Measurements from ENCODE around the gene ZBTB4.

The ZBTB4 gene

GRCh38 chr17:7443499-7444485 lies 35.6 kb downstream of the ZBTB4 start:
- TF ChIP-seq ZBTB7A (IDR thresholded peaks at IDR 0.05; ENCODE audit: low read depth): no peak
- no peak for TF ChIP-seq RAD21 (IDR thresholded peaks at IDR 0.05; ENCODE audit: low read depth)
- TF ChIP-seq FOXM1 (IDR thresholded peaks at IDR 0.05; ENCODE audit: borderline replicate concordance, low read depth): no peak
- TF ChIP-seq MAX (IDR thresholded peaks at IDR 0.05): no peak
- no peak for TF ChIP-seq REST (IDR thresholded peaks at IDR 0.05; ENCODE audit: low read depth)
- no peak for TF ChIP-seq NFIC (IDR thresholded peaks at IDR 0.05)
- no peak for TF ChIP-seq TEAD4 (IDR thresholded peaks at IDR 0.05)
- TF ChIP-seq CEBPB (IDR thresholded peaks at IDR 0.05): no peak
- TF ChIP-seq EGR1 (IDR thresholded peaks at IDR 0.05): no peak
- no peak for TF ChIP-seq EP300 (IDR thresholded peaks at IDR 0.05; ENCODE audit: borderline replicate concordance)
- no peak for TF ChIP-seq TCF12 (IDR thresholded peaks at IDR 0.05; ENCODE audit: low read depth)
- TF ChIP-seq USF1 (IDR thresholded peaks at IDR 0.05): no peak
- no peak for TF ChIP-seq CREB1 (IDR thresholded peaks at IDR 0.05; ENCODE audit: low read depth)
- TF ChIP-seq TAF1 (IDR thresholded peaks at IDR 0.05; ENCODE audit: low read depth): no peak

- TF ChIP-seq REST (IDR thresholded peaks at IDR 0.05; ENCODE audit: low read depth) (no peak), TCF12 (IDR thresholded peaks at IDR 0.05; ENCODE audit: low read depth) (no peak), USF1 (IDR thresholded peaks at IDR 0.05) (no peak), RAD21 (IDR thresholded peaks at IDR 0.05; ENCODE audit: low read depth) (no peak), CEBPB (IDR thresholded peaks at IDR 0.05) (no peak), EGR1 (IDR thresholded peaks at IDR 0.05) (no peak), ZBTB7A (IDR thresholded peaks at IDR 0.05; ENCODE audit: low read depth) (no peak), NFIC (IDR thresholded peaks at IDR 0.05) (no peak), TAF1 (IDR thresholded peaks at IDR 0.05; ENCODE audit: low read depth) (no peak), MAX (IDR thresholded peaks at IDR 0.05) (no peak), FOXM1 (IDR thresholded peaks at IDR 0.05; ENCODE audit: borderline replicate concordance, low read depth) (no peak), TEAD4 (IDR thresholded peaks at IDR 0.05) (no peak), YY1 (IDR thresholded peaks at IDR 0.05; ENCODE audit: low read depth) (no peak)
Measured at GRCh38 chr17:7442142-7442541, 37.3 kb downstream of the ZBTB4 start.

GRCh38 chr17:7441266-7441665 lies 38.2 kb downstream of the ZBTB4 start:
- TF ChIP-seq CREB1 (IDR thresholded peaks at IDR 0.05; ENCODE audit: low read depth) (no peak), TAF1 (IDR thresholded peaks at IDR 0.05; ENCODE audit: low read depth) (no peak), NFIC (IDR thresholded peaks at IDR 0.05) (no peak), EP300 (IDR thresholded peaks at IDR 0.05; ENCODE audit: borderline replicate concordance) (no peak), YY1 (IDR thresholded peaks at IDR 0.05; ENCODE audit: low read depth) (no peak), ZBTB7A (IDR thresholded peaks at IDR 0.05; ENCODE audit: low read depth) (no peak), TCF12 (IDR thresholded peaks at IDR 0.05; ENCODE audit: low read depth) (no peak), EGR1 (IDR thresholded peaks at IDR 0.05) (no peak), TEAD4 (IDR thresholded peaks at IDR 0.05) (no peak), RAD21 (IDR thresholded peaks at IDR 0.05; ENCODE audit: low read depth) (no peak)

GRCh38 chr17:7440834-7441195 lies 38.6 kb downstream of the ZBTB4 start:
- no peak for TF ChIP-seq REST (IDR thresholded peaks at IDR 0.05; ENCODE audit: low read depth)
- no peak for TF ChIP-seq TEAD4 (IDR thresholded peaks at IDR 0.05)
- no peak for TF ChIP-seq TAF1 (IDR thresholded peaks at IDR 0.05; ENCODE audit: low read depth)
- no peak for TF ChIP-seq FOXM1 (IDR thresholded peaks at IDR 0.05; ENCODE audit: borderline replicate concordance, low read depth)
- TF ChIP-seq RAD21 (IDR thresholded peaks at IDR 0.05; ENCODE audit: low read depth): no peak
- no peak for TF ChIP-seq YY1 (IDR thresholded peaks at IDR 0.05; ENCODE audit: low read depth)
- no peak for TF ChIP-seq TCF12 (IDR thresholded peaks at IDR 0.05; ENCODE audit: low read depth)
